ENCODE measurements around the gene ARMC12. TPM values are rescaled to one million over a fixed set of nuclear protein-coding genes. Genes with fewer than 3 reads are reported as not detected.

The ARMC12 gene
- total RNA-seq, 2 donors from 2014 or later: 0.57 to 0.93 TPM

DNA sequence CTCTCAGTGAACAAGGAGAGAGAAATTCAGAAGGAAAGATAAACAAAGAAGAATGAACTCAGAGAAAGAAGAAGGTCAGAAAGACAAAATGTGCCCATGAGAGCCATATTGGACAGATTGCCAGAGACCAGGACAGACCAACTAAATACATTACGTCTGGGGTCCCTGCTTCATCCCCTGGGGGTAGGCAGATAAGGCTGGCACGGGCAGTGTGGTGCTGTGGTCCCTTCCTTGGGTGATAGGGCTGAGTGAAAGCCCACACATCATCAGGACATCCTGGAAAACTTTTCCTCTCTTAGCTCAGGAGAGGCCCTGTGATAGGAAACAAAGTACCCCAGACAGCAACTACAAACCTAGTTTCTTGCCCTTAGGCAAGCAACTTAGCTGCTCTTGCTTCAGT is 13.2 kb upstream of the ARMC12 start:
- no peak overlapping the region for H3K4me3 ChIP-seq (ENCODE audit: low read length)
- Mint-ChIP-seq H3K9me3 (no peaks in the 10 kb centered on the region), H3K27ac (no peak overlapping the region), H3K27me3 (ENCODE audit: insufficient read depth) (peaks cover 37% of the 10 kb centered on the region), H3K4me3 (no peak overlapping the region), H3K4me1 (peaks cover 52% of the 10 kb centered on the region), H3K36me3 (ENCODE audit: low read depth) (no peaks in the 10 kb centered on the region)
- peaks cover 21% of the 10 kb centered on the region for H3K4me1 ChIP-seq (ENCODE audit: control insufficient read depth, insufficient read depth, low read length)
- peaks cover 9% of the 10 kb centered on the region for H3K27me3 ChIP-seq (ENCODE audit: control insufficient read depth, insufficient read depth, low read length, poor library complexity, severe bottlenecking)
- H3K36me3 ChIP-seq (ENCODE audit: control insufficient read depth, insufficient read depth, low read length): no peaks in the 10 kb centered on the region
- WGBS, 2 experiments (ENCODE audit: insufficient coverage in 1 of 2, insufficient read length in 1 of 2): 93 to 97% methylated on average over 2 of the region's 2 CpGs
- TF ChIP-seq, protein P1, sequence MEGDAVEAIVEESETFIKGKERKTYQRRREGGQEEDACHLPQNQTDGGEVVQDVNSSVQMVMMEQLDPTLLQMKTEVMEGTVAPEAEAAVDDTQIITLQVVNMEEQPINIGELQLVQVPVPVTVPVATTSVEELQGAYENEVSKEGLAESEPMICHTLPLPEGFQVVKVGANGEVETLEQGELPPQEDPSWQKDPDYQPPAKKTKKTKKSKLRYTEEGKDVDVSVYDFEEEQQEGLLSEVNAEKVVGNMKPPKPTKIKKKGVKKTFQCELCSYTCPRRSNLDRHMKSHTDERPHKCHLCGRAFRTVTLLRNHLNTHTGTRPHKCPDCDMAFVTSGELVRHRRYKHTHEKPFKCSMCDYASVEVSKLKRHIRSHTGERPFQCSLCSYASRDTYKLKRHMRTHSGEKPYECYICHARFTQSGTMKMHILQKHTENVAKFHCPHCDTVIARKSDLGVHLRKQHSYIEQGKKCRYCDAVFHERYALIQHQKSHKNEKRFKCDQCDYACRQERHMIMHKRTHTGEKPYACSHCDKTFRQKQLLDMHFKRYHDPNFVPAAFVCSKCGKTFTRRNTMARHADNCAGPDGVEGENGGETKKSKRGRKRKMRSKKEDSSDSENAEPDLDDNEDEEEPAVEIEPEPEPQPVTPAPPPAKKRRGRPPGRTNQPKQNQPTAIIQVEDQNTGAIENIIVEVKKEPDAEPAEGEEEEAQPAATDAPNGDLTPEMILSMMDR (conservative IDR thresholded peaks at IDR 0.05): no peak
- peak; percentile 33 for DNase-seq
- H3K27ac ChIP-seq (ENCODE audit: low read depth, low read length): no peak overlapping the region
- no peak overlapping the region for H3K9ac ChIP-seq (ENCODE audit: extremely low read depth, low read length, poor library complexity, severe bottlenecking)
- no peaks in the 10 kb centered on the region for H3K9me3 ChIP-seq (ENCODE audit: control insufficient read depth, low read length)

DNA sequence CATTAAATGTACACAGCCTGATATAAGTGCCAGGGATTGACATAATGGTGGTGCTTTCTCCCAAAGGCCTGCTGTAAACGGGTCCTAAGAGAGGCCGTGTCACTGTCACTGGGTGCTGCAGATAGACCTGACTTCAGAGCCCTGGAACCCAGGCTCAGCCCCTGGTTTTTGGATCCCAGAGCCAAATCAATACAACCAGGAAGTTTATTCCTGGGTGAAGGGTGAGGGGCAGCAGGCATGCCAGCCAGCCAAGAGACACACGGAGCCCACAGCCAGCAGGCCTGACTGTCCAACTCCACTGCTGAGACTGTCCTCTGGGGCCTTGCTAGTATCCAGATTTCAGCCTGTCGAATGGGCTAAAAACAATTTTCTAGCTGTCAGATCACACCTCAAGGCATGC is 12.8 kb upstream of the ARMC12 start:
- Mint-ChIP-seq H3K4me1 (peaks cover 47% of the 10 kb centered on the region), H3K4me3 (no peak overlapping the region), H3K27ac (no peak overlapping the region), H3K36me3 (ENCODE audit: low read depth) (no peaks in the 10 kb centered on the region), H3K9me3 (no peaks in the 10 kb centered on the region), H3K27me3 (ENCODE audit: insufficient read depth) (peaks cover 41% of the 10 kb centered on the region)
- Histone ChIP-seq H3K27ac (ENCODE audit: low read depth, low read length) (no peak overlapping the region), H3K4me1 (ENCODE audit: control insufficient read depth, insufficient read depth, low read length) (peaks cover 21% of the 10 kb centered on the region), H3K9me3 (ENCODE audit: control insufficient read depth, low read length) (no peaks in the 10 kb centered on the region), H3K27me3 (ENCODE audit: control insufficient read depth, insufficient read depth, low read length, poor library complexity, severe bottlenecking) (peaks cover 14% of the 10 kb centered on the region), H3K9ac (ENCODE audit: extremely low read depth, low read length, poor library complexity, severe bottlenecking) (no peak overlapping the region), H3K36me3 (ENCODE audit: control insufficient read depth, insufficient read depth, low read length) (no peaks in the 10 kb centered on the region), H3K4me3 (ENCODE audit: low read length) (no peak overlapping the region)
- 87 to 94% methylated on average over 2 to 4 of the region's 4 CpGs for WGBS, 2 experiments (ENCODE audit: insufficient coverage in 1 of 2, insufficient read length in 1 of 2)
- DNase-seq: peak; percentile 36
- TF ChIP-seq, protein P1 (conservative IDR thresholded peaks at IDR 0.05): no peak

DNA sequence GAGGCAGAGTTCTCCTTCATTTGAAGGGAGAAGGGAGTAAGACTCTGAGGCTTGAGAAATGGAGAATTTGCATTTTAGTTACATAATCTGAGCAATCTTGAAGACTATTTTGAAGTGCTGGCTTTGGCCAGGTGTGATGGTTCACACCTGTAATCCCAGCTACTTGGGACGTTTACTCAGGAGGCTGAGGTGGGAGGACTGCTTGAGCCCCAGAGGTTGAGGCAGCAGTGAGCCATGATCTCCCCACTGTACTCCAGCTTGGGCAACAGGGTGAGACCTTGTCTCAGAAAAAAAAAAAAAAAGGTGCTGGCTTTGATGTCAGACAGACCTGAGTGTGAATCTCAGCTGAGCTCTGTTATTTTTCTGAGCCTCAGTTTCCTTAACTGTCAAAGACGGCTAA is 12.4 kb upstream of the ARMC12 start:
- peaks cover 21% of the 10 kb centered on the region for H3K4me1 ChIP-seq (ENCODE audit: control insufficient read depth, insufficient read depth, low read length)
- H3K27me3 Mint-ChIP-seq (ENCODE audit: insufficient read depth): peaks cover 45% of the 10 kb centered on the region
- no peak overlapping the region for H3K27ac Mint-ChIP-seq
- H3K36me3 Mint-ChIP-seq (ENCODE audit: low read depth): no peaks in the 10 kb centered on the region
- WGBS, 2 experiments (ENCODE audit: insufficient coverage in 1 of 2, insufficient read length in 1 of 2): 69 to 100% methylated on average over 1 to 2 of the region's 2 CpGs
- H3K36me3 ChIP-seq (ENCODE audit: control insufficient read depth, insufficient read depth, low read length): no peaks in the 10 kb centered on the region
- H3K9ac ChIP-seq (ENCODE audit: extremely low read depth, low read length, poor library complexity, severe bottlenecking): no peak overlapping the region
- H3K9me3 ChIP-seq (ENCODE audit: control insufficient read depth, low read length): no peaks in the 10 kb centered on the region
- peaks cover 46% of the 10 kb centered on the region for H3K4me1 Mint-ChIP-seq
- H3K27ac ChIP-seq (ENCODE audit: low read depth, low read length): no peak overlapping the region
- TF ChIP-seq, protein P1 (conservative IDR thresholded peaks at IDR 0.05): no peak
- H3K27me3 ChIP-seq (ENCODE audit: control insufficient read depth, insufficient read depth, low read length, poor library complexity, severe bottlenecking): peaks cover 18% of the 10 kb centered on the region
- no peak overlapping the region for H3K4me3 Mint-ChIP-seq
- H3K9me3 Mint-ChIP-seq: no peaks in the 10 kb centered on the region
- DNase-seq: peak; percentile 35
- H3K4me3 ChIP-seq (ENCODE audit: low read length): no peak overlapping the region

Data from endodermal cell (in vitro differentiated cells).